Right atrium auricular region (tissue), 2 donors: ENCODE results near the gene PRLR. TPM values are rescaled to one million over a fixed set of nuclear protein-coding genes. Genes with fewer than 3 reads are reported as not detected.
"Not testable (repeated sequence)": the region's sequence is repeated elsewhere in the genome, so short reads cannot be mapped to it uniquely, and the experiment has no call there.

Source experiments
- DNase-seq: peaks from one replicate; pipeline ENCODE4 v3.0.0-alpha.2; 2019; ENCODE audit warnings: low spot score
- H3K27ac ChIP-seq, 2 donors: fragments of 200-600 bp; sonication (generic); 1 replicate in 1 of 2; 2 replicates in 1 of 2; pipeline ENCODE4 v1.5.1; 2016 to 2019
- H3K27me3 ChIP-seq, 2 donors: fragments of 200-600 bp; sonication (generic); one replicate each; pipeline versions ENCODE4 v1.5.1 to v1.6.0; 2017 to 2019
- H3K36me3 ChIP-seq: fragments of 200-600 bp; sonication (generic); one replicate; pipeline ENCODE4 v1.5.1; 2016
- H3K4me1 ChIP-seq, 2 donors: fragments of 200-600 bp; sonication (generic); one replicate each; pipeline versions ENCODE4 v1.5.1 to v1.6.0; 2017 to 2019
- H3K4me3 ChIP-seq, 2 donors: fragments of 200-600 bp; sonication (generic); 1 replicate in 1 of 2; 2 replicates in 1 of 2; pipeline ENCODE4 v1.5.1; 2017 to 2019; ENCODE audit warnings: mild to moderate bottlenecking in 1 of 2, moderate library complexity in 1 of 2
- H3K9me3 ChIP-seq, 2 donors: fragments of 200-600 bp; sonication (generic); one replicate each; pipeline ENCODE4 v1.5.1; 2019
- total RNA-seq, 2 donors: library from RNA; depleted of rRNA; stranded (reverse); fragments of >200 nt; gene quantifications; one replicate each; pipeline ENCODE4 v1.1.0, GENCODE V29; 2016
- TF ChIP-seq, protein P1 (sequence below), 2 donors: fragments of 200-600 bp; sonication (generic); IDR thresholded peaks; one replicate each; pipeline ENCODE4 v1.5.1; 2019; ENCODE audit warnings: antibody characterized with exemption in 2 of 2

The PRLR gene
- total RNA-seq, 2 donors from 2014 or later: 0.15 to 0.31 TPM

GRCh38 chr5:35038891-35039290 lies 191.4 kb downstream of the PRLR start:
- peaks cover 0 to 4% of the 10 kb centered on the region in 2 donors for H3K4me1 ChIP-seq
- H3K9me3 ChIP-seq: no peaks in the 10 kb centered on the region
- no peaks in the 10 kb centered on the region for H3K36me3 ChIP-seq
- TF ChIP-seq, protein P1, sequence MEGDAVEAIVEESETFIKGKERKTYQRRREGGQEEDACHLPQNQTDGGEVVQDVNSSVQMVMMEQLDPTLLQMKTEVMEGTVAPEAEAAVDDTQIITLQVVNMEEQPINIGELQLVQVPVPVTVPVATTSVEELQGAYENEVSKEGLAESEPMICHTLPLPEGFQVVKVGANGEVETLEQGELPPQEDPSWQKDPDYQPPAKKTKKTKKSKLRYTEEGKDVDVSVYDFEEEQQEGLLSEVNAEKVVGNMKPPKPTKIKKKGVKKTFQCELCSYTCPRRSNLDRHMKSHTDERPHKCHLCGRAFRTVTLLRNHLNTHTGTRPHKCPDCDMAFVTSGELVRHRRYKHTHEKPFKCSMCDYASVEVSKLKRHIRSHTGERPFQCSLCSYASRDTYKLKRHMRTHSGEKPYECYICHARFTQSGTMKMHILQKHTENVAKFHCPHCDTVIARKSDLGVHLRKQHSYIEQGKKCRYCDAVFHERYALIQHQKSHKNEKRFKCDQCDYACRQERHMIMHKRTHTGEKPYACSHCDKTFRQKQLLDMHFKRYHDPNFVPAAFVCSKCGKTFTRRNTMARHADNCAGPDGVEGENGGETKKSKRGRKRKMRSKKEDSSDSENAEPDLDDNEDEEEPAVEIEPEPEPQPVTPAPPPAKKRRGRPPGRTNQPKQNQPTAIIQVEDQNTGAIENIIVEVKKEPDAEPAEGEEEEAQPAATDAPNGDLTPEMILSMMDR (IDR thresholded peaks at IDR 0.05): no peak
- H3K4me3 ChIP-seq: no peak overlapping the region
- DNase-seq: no peak
- no peak overlapping the region for H3K27ac ChIP-seq
- no peaks in the 10 kb centered on the region for H3K27me3 ChIP-seq

DNA sequence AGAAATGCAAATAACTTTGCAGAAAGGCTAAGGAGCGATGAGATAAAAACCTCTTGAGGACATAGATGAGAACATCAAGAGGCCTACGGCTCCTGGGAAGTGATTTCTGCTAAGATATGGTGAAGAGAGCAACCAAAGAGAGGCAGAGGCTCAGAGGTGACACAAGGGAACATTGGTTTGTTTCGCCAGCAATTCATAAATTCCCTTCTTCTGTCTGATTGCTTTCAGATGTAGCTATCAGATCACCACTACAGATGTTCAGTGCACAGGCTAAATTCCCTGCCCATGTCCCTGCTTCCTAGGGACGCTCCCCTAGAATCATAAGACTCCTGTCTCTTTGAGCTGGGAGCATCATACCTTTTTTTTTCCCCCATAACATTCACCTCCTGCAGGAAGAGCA lies 193.8 kb downstream of the PRLR start:
- Histone ChIP-seq H3K9me3 (no peaks in the 10 kb centered on the region), H3K27me3 (no peaks in the 10 kb centered on the region), H3K27ac (no peak overlapping the region)

GRCh38 chr5:35035929-35036328 lies 194.4 kb downstream of the PRLR start:
- not testable (repeated sequence) for H3K36me3 ChIP-seq, H3K4me1 ChIP-seq, H3K27ac ChIP-seq, DNase-seq, H3K9me3 ChIP-seq, H3K4me3 ChIP-seq, H3K27me3 ChIP-seq

More for the DNA sequence above, 193.8 kb downstream of the PRLR start:
- H3K4me1 ChIP-seq: peaks cover 0 to 4% of the 10 kb centered on the region in 2 donors
- no peaks in the 10 kb centered on the region for H3K36me3 ChIP-seq
- H3K4me3 ChIP-seq: no peak overlapping the region
- TF ChIP-seq, protein P1 (IDR thresholded peaks at IDR 0.05): no peak
- no peak for DNase-seq

GRCh38 chr5:35035271-35035670 lies 195.0 kb downstream of the PRLR start:
- TF ChIP-seq, protein P1 (IDR thresholded peaks at IDR 0.05): no peak
- H3K27ac ChIP-seq: no peak overlapping the region
- H3K4me1 ChIP-seq: peaks cover 0 to 4% of the 10 kb centered on the region in 2 donors
- no peaks in the 10 kb centered on the region for H3K27me3 ChIP-seq
- H3K9me3 ChIP-seq: no peaks in the 10 kb centered on the region
- no peak for DNase-seq
- H3K36me3 ChIP-seq: no peaks in the 10 kb centered on the region
- no peak overlapping the region for H3K4me3 ChIP-seq

GRCh38 chr5:35032356-35032755 lies 197.9 kb downstream of the PRLR start:
- no peak for DNase-seq
- H3K27me3 ChIP-seq: no peaks in the 10 kb centered on the region

GRCh38 chr5:35031276-35031675 lies 199.0 kb downstream of the PRLR start:
- no peak for DNase-seq
- Histone ChIP-seq H3K9me3 (no peaks in the 10 kb centered on the region), H3K4me3 (no peak overlapping the region), H3K27me3 (no peaks in the 10 kb centered on the region), H3K36me3 (no peaks in the 10 kb centered on the region), H3K27ac (no peak overlapping the region), H3K4me1 (no peaks in the 10 kb centered on the region)
- TF ChIP-seq, protein P1 (IDR thresholded peaks at IDR 0.05): no peak

More at GRCh38 chr5:35032356-35032755, 197.9 kb downstream of the PRLR start:
- Histone ChIP-seq H3K9me3 (no peaks in the 10 kb centered on the region), H3K27ac (no peak overlapping the region), H3K4me3 (no peak overlapping the region), H3K4me1 (no peaks in the 10 kb centered on the region), H3K36me3 (no peaks in the 10 kb centered on the region)
- TF ChIP-seq, protein P1 (IDR thresholded peaks at IDR 0.05): no peak
